NB4 (cell line): ENCODE measurements around the gene KIF5C.

Experiments
- MAX ChIP-seq: IDR thresholded peaks from 2 replicates; pipeline ENCODE4 v1.6.1; 2011; ENCODE audit warnings: low read depth, low read length
- TF ChIP-seq, protein P1 (sequence below): IDR thresholded peaks from one replicate; pipeline ENCODE4 v1.5.1; 2012; ENCODE audit warnings: low read depth, low read length

- TF ChIP-seq, protein P1, sequence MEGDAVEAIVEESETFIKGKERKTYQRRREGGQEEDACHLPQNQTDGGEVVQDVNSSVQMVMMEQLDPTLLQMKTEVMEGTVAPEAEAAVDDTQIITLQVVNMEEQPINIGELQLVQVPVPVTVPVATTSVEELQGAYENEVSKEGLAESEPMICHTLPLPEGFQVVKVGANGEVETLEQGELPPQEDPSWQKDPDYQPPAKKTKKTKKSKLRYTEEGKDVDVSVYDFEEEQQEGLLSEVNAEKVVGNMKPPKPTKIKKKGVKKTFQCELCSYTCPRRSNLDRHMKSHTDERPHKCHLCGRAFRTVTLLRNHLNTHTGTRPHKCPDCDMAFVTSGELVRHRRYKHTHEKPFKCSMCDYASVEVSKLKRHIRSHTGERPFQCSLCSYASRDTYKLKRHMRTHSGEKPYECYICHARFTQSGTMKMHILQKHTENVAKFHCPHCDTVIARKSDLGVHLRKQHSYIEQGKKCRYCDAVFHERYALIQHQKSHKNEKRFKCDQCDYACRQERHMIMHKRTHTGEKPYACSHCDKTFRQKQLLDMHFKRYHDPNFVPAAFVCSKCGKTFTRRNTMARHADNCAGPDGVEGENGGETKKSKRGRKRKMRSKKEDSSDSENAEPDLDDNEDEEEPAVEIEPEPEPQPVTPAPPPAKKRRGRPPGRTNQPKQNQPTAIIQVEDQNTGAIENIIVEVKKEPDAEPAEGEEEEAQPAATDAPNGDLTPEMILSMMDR: no peak
- TF ChIP-seq MAX: no peak
These were observed 68.1 kb downstream of the KIF5C start for GRCh38 chr2:148943097-148943496.
